ENCODE measurements around the gene ZMIZ1.

ZMIZ1 gene

GRCh38 chr10:79179164-79179956 lies 110.6 kb downstream of the ZMIZ1 start:
- no peak for DNase-seq

GRCh38 chr10:79179957-79180309 lies 111.2 kb downstream of the ZMIZ1 start:
- DNase-seq: no peak

GRCh38 chr10:79180414-79181221 lies 111.9 kb downstream of the ZMIZ1 start:
- no peak for DNase-seq

- DNase-seq: no peak
Measured at GRCh38 chr10:79181227-79181626, 112.5 kb downstream of the ZMIZ1 start.

GRCh38 chr10:79181698-79182521 lies 113.1 kb downstream of the ZMIZ1 start:
- DNase-seq: no peak

- no peak for DNase-seq
Measured at GRCh38 chr10:79182781-79183467, 114.2 kb downstream of the ZMIZ1 start.

- DNase-seq: no peak
Measured at GRCh38 chr10:79183468-79183865, 114.7 kb downstream of the ZMIZ1 start.

GRCh38 chr10:79184145-79184625 lies 115.4 kb downstream of the ZMIZ1 start:
- DNase-seq: no peak

- DNase-seq: no peak
Measured at GRCh38 chr10:79184657-79185056, 115.9 kb downstream of the ZMIZ1 start.

GRCh38 chr10:79185067-79185774 lies 116.5 kb downstream of the ZMIZ1 start:
- no peak for DNase-seq

- no peak for DNase-seq
Measured at GRCh38 chr10:79185796-79186374, 117.1 kb downstream of the ZMIZ1 start.

GRCh38 chr10:79186486-79187120 lies 117.8 kb downstream of the ZMIZ1 start:
- DNase-seq: no peak

- DNase-seq: no peak
Measured at GRCh38 chr10:79187121-79187940, 118.6 kb downstream of the ZMIZ1 start.

- DNase-seq: no peak
Measured at GRCh38 chr10:79188154-79188965, 119.6 kb downstream of the ZMIZ1 start.

- DNase-seq: no peak
Measured at GRCh38 chr10:79189181-79189580, 120.4 kb downstream of the ZMIZ1 start.

- DNase-seq: no peak
Measured at GRCh38 chr10:79189853-79190435, 121.2 kb downstream of the ZMIZ1 start.

- no peak for DNase-seq
Measured at GRCh38 chr10:79190740-79191261, 122.0 kb downstream of the ZMIZ1 start.

GRCh38 chr10:79191951-79192676 lies 123.3 kb downstream of the ZMIZ1 start:
- no peak for DNase-seq

All from activated CD8-positive, alpha-beta memory T cell treated with anti-CD3 and anti-CD28 coated beads, Interleukin-2, amount 50 U/mL, for 48 hours (primary cell).